Renal cortical epithelial cell (primary cell): ENCODE data around the gene PNLDC1. TPM values are rescaled to one million over a fixed set of nuclear protein-coding genes. Genes with fewer than 3 reads are reported as not detected.
A peak's percentile ranks its signal among the peaks of the same experiment; 100 is the strongest.
"Not testable (repeated sequence)": the region's sequence is repeated elsewhere in the genome, so short reads cannot be mapped to it uniquely, and the experiment has no call there.

Source experiments
- DNase-seq: peaks from one replicate; pipeline ENCODE4 v3.0.0-alpha.2; 2011; ENCODE audit warnings: low read depth
- total RNA-seq: library from RNA; depleted of rRNA; stranded (reverse); fragments of >200 nt; gene quantifications from 2 replicates; pipeline ENCODE4 v1.2.3, GENCODE V29; 2014

PNLDC1 gene
- total RNA-seq, 1 donor from 2014 or later: not detected

DNA sequence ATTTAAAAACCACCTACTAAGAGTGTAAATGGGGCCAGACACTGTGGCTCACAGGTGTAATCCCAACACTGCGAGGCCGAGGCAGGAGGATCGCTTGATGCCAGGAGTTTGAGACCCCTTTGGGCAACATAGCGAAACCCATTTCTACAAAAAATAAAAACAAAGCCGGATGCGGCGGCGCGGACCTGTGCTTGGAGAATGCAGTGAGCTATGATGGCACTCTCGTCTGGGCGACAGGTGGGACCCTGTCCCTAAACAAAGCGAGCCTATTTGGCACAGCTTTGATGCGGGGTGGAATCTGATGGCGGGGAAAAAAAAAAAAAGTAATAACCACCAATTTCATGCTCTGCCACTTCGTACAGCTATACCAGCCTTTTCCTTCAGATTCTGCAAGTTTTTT is 11.8 kb upstream of the PNLDC1 start:
- no peak for DNase-seq

DNA sequence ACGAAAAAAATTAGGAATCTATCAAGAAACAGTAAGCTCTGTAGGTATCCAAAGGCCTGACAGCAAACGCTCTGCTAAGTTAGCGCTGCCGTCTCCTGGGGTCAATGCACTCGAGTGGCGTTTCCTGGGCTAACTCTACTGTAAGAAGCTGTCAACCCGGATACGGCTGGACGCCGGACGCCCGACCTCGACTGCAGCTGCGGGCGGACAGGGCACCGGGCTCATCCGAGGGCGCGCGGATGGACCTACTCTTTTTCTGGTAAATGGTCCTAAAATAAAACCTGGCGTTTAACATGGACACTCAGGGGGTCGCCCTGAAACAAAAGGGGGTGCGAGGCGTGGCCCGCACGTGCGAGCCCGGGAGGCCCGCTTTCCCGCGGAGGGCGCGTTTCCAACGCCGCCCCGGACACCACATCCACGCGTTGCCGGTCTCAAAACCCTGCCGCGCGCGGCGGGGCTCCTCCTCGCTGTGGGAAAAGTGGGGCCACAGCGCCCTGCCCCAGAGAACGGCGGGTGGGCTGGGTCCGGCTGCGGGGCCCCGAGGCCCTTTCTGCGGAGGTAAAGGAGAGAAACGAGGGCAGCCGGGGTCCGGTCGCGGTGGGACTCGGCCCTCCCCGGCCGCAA is 11.2 kb upstream of the PNLDC1 start:
- peak; percentile 32 for DNase-seq

DNA sequence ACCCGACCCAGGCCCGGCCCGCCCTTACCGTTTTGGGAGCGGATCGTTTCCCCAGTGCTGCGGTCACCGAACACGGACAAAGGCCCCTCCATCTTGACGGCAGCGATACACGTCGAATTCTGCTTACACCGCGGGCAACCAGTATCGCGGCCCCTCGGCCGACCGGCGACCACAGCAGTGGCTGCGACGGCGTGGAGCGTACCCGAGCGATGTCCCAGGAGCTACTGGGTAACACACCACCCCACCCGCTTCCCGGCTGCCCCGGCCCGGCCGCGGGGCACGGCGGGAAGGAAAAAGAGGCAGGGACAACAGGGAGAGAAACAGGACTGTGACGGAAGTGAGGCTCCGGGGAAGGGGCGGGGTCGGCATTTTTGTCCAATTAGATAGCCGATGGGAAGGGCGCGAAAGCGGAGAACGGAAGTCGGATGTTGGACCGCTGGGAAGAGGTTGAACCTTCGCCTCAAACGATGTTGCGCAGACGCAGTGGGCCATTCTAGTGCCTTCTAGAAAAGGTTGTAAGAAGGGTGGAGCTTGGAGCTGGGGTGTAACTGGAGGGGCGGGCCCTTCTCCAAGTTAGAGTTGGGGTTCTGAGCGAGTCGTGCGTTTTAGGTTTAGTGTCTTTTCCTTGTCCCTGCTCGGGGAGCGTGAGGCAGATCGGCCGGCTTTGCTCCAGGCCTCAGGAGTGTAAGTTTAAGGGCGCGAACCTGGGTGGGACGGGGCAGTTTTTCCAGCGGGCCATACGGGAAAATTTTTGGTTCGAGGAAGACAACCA is 10.5 kb upstream of the PNLDC1 start, which contains the start of gene TCP1:
TCP1 (minus strand) TSS at position 226 of the 772 bp plus-strand sequence; CDS start at position 92, 134 bp downstream.
- peak; percentile 99 for DNase-seq

DNA sequence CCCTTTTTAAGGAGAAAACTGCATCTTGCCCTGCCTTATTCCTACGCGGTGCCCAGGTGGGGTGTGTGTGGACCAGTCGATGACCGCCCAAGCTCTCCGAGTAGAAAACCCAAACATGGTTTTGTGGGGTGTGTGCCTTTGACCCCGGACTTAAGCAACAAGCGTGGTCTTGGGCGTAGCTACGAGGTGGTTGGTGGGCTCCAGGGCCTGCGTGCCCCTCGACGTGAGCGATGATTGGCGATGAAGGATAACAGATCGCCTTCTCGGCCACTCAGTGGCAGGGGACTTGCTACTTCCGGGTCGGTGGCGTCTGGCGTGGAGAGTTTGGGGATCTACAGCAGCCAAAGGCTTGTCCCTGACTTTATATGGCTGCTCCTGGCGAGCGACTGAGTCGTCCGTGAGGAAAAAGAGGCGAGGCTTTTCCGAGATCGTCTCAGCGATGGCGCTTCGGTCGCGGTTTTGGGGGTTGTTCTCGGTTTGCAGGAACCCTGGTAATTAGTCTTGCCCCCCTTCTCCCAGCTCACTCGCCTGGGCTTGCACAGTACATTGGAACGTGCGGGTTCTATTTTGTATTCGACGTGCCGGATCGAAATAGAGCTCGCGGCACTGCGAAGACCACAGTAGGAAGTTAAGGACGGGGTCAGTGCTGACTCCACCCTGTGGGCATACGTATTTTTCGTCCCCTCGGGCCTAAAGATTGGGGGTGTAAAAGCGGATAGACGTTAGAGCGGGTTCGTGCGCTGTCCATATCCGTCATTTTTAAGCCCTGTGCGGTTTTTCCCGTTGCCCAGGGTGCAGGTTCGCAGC is 9.7 kb upstream of the PNLDC1 start, which contains the start of gene MRPL18:
MRPL18 (plus strand) TSS at position 319 of the 807 bp plus-strand sequence; CDS start at position 440, 121 bp downstream.
- peak; percentile 96 for DNase-seq

DNA sequence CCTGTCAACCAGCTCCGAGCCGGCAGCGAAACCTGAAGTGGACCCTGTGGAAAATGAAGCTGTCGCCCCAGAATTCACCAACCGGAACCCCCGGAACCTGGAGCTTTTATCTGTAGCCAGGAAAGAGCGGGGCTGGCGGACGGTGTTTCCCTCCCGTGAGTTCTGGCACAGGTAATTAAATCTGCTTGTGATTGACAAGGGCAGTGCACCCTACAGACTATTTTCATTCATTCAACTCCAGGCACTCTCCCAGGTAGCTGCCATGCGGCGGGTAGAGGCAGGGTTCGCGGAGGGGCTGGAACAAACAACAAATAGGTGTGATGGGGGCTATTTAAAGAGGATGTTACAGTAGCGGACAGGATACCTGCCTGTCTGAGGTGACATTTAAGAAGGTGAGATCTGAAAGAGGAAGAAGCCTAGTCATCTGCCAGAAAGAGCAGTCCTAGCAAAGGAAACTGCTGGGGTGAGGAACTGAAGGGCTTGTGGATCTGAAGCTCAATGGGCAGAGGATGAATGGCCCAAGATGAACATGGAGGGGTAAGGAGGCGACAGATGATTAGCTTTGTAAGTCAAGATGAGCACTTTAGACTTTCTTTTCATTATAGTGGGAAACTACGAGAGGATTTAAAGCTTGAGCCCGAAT is 9.0 kb upstream of the PNLDC1 start:
- DNase-seq: no peak

DNA sequence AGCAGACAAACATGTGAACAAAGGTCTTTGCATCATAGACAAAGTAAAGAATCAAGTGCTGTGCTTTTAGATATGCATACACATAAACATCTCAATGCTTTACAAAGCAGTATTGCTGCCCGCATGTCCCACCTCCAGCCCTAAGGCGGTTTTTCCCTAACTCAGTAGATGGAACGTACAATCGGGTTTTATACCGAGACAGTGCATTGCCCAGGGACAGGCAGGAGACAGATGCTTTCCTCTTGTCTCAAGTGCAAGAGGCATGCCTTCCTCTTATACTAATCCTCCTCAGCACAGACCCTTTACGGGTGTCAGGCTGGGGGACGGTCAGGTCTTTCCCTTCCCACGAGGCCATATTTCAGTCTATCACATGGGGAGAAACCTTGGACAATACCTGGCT is 5.1 kb upstream of the PNLDC1 start:
- DNase-seq: not testable (repeated sequence)

DNA sequence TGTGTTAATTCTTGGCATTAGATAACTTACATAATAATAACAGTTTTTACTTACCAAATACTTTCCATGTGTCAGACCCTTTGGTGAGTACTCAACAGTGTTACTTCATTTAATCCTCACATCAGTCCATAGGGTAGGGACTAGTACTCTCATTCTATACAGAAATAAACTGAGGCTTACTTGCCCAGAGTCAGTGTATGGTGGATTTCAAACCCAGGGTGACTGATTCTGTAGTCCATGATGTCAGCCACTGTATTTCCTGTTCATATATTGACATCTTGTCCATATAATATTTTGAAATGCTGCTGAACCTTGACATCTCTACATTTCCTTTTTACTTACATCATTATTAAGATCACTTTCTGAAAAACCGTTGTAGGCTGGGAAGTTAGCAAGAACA is 2.5 kb upstream of the PNLDC1 start:
- DNase-seq: no peak

DNA sequence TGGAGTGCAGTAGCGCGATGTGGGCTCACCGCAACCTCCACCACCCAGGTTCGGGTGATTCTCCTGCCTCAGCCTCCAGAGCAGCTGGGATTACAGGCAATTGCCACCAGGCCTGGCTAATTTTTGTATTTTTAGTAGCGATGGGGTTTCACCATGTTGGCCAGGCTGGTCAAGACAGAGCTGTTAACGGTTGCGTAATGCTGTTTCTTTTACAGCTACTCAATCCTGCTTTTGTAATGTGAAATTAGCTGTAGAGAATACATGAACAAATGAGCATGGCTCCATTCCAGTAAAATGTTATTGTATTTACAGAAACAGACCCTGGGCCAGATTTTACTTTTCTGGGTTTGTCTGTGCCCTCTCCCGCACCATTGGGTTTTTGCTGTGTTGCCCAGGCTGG is 1.9 kb downstream of the PNLDC1 start:
- DNase-seq: no peak

DNA sequence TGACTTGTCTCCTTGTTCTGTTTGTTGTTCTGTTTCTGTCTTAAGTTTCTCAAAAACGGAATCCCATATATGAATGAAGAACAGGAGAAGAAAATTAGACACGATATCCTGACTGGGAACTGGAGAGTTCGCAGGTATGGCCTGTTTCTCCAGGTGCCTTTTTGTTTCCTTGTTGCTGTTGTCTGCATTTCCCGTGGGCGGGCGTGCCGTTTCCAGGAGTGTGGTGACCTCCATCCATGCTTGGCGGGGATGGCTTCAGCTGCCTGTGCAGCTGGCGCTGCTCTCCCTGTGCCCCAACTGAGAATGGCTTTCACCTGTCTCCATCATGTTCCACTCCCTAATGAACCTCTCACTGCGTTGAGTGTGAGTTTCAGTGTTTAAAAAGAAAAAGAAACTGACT is 4.4 kb downstream of the PNLDC1 start:
- DNase-seq: no peak

DNA sequence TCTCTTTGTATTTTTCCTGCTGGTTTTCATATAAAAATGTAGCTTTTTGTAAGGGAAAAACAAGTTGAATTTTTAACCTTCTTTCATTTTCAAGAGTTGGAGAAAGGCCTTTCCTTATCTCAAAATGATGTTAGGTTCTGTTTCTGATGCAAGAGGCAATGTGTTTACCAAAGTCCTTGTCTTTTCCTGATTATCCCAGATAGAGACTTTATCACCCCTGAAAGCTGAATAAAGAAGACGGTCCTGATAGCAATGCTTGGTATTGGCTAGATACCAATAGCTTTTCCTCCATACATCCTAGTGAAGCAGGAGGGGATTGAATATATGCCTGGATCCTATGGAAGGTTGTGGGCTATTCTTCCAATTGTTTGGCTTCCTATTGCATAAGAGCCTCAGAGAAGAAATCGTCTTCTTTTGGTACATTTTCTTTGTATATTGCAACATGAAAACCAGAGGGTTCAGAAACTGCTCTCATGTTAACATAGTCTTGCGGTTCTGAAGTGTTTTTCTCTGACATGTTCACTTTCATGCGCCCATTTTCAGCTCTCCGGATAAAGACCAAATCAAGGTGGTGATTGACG is 5.5 kb downstream of the PNLDC1 start:
- no peak for DNase-seq

DNA sequence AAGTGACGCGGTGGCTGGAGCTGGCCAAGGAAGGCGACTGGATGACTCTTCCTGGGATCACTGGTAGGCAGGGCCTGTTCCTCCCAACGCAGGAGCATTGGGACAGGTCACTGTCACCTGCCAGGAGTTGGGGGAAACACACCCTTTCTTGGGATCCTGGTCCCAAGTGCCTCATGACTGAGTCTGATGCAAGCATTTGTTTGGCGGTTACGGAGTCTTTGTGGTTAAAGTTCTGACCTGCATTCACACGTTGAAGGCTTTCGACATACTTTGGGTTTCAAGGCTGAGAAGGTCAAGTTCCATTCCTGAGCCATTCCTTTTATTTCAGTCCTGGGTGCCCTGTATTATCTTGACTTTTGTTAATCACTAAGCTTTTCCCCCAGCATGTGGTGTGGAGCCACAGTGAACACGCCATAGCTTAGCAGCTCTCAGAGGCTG is 6.0 kb downstream of the PNLDC1 start:
- peak; percentile 68 for DNase-seq

DNA sequence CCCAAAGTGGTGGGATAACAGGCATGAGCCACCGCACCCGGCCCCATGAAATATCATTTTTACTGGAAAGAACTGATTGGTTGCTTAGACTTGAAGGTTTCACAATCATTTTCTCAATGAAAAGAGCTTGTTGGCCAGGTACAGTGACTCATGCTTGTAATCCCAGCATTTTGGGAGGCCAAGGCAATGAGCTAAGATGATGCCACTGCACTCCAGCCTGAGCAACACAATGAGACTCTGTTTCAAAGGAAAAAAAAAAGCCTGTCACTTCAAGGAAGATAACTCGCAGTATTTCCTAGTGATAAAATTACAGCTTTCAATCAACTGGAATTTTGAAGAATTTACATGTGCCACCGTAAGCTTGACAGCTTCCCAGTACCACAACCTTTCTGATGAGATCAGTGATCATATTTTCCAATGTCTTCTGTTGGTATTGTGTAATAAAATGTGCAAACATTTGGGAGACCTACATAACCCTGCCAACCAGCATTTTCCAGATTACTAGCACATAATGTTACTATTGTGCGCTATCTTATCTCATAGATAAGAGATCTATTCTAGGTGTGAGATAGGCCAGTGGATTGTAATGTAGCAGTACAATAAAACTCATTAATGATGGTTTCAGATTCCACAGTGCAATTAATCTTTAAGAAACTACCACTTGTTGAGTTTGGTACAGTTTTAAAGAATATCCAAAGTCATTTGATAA is 7.2 kb downstream of the PNLDC1 start:
- peak; percentile 28 for DNase-seq

DNA sequence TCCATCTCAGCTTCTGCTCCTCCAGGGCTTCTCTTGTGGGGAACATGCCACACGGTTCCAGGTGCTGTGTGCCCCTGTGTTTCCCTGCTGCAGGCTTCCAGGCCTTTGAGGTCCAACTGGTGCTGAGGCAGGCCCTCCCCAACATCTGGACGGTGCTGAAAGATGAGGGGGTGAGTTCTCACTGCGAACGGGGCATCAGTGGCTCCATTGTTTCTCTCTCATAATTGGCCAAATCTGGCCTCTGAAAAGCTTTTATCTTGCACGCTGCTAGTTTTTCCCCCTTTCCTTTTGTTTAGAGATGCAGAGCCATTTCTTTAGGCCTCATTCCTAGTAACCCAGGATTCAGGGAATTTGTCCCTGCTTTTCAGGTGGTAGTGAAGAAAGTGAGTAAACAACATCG is 8.6 kb downstream of the PNLDC1 start:
- no peak for DNase-seq

DNA sequence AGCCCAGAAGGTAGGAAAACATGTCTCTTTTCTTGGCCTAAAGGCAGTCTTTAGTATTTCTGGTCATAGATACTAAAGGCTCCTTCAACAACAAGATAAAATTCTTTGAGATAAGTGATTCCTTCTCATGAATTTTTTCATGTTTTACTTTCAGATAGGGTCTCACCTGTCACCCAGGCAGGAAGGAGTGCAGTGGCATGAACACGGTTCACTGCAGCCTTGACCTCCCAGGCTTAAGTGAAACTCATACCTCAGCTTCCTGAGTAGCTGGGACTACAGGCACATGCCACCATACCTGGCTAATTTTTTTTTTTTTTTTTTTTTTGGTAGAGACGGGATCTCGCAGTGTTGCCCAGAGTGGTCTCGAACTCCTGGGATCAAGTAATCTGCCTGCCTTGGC is 9.1 kb downstream of the PNLDC1 start:
- no peak for DNase-seq

DNA sequence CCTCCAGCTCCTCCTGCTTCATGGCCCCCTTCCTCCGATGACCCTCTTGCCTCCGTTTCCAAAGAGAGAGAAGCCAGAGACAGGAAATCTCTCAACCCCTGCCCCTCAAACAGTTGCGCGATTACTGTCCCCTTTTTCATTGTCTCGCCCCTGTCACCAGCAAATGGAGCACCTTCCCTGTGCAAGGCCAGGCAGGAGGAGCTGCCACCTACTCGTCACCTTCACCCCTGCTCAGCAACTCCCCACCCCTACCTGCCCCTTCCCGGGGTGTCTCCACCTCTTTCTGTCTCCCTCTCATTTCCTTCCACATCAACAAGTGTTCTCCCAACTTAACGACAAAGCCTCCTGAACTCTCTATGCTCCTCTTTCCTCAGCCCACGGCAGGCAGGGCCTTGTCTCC is 13.7 kb downstream of the PNLDC1 start:
- no peak for DNase-seq

DNA sequence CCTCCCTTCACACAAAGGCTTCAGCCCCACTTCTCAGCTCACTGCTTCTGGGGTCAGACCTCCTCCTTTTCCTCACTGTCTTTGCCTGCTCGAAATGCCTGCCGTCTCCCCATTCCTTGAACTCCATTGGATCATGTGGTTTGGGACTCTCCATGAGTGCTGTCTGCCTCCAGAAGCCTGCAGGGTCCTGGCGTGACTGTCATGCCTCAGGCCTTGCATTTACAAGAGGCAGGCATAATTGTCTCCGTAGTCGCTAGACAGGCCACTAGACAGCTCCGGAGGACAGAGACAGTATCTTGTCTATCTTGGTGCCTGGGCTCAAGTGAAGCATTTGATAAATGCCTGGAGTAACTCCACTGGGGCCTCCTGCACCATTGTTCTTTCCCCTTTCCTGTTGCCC is 15.3 kb downstream of the PNLDC1 start:
- DNase-seq: no peak

DNA sequence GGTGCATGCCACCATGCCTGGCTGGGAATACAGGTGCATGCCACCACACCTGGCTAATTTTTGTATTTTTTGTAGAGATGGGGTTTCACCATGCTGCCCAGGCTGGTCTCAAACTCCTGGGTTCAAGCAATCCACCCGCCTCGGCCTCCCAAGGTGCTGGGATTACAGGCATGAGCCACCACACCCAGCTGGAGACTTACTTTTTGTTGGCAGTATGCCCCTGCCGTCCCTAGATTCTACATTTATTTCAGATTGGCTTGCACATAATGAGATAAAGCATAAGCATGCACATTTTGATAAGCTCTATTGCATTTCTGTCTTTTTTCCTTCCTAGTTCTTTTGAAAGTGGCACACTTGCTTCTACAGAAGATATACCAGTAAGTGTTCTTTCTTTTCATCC is 16.7 kb downstream of the PNLDC1 start:
- not testable (repeated sequence) for DNase-seq

DNA sequence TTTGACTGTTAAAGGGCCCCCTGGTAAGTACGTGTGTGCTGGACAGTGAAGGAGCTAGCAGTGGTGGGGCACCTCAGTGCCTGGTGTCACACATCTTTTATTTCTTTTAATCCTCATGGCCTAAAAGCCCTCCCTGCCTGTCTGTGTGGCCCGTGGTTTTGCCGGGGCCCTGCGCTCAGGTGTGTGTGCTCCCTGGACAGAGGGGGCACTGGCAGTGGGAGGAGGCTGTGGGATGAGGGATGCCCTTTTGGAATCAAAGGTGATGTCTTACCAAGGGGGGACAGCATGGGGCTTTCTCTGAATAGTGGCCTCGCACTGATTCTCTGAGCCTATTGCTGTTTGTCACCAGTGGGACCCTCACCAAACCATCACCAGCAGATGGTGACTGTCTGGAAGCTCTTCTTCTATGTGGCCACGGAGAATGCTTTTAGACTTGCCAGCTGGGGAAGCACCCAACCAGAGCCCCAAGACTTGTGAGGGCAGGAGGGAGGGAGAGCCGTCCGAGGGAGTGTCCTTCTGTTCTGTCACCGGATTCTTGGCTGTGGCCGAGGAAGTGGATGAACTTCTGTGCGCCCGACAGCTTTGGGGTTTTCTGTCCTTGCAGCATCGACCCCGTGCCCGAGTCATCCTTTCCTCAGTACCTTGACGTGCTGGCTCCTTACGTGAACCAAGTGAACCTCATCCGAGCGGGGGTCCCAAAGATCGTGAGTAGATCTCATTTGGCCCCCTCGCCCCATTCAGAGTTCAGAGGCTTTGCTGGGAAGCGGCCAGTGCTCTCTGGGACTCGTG is 18.1 kb downstream of the PNLDC1 start:
- DNase-seq: no peak

DNA sequence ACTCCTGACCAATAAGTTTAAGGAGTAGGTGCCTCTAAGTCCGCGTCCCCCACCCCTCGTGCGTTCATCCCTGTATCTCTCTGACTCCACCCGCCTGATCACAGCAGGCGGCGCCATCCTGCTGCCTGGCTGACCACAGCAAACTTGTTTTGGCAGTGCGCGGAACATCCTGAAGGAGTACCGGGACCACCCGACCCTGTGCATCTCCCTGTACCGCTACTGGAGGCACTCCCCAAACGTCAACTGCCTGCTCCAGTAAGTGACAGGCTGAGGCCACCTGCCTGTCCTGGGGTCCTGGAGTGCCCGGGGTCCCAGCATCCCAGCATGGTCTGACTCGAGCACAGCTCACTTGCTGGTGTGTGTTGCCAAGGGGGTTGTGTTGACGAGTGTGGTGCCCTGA is 19.0 kb downstream of the PNLDC1 start:
- DNase-seq: no peak
